Fibroblast of mammary gland (primary cell): ENCODE data around the gene C20orf204.

Experiments
- DNase-seq: peaks from one replicate; pipeline ENCODE4 v3.0.0-alpha.2; 2010; ENCODE audit warnings: low read depth
- H3K4me3 ChIP-seq: 2 replicates; pipeline ENCODE4 v1.5.1; 2011; ENCODE audit warnings: low read depth, mild to moderate bottlenecking, low read length, moderate library complexity; ENCODE audit not compliant: control insufficient read depth
- CTCF ChIP-seq: conservative IDR thresholded peaks from 2 replicates; pipeline ENCODE4 v1.5.1; 2011; ENCODE audit warnings: low read depth, low read length, inconsistent platforms; ENCODE audit not compliant: control insufficient read depth, insufficient read depth

The C20orf204 gene

GRCh38 chr20:64065974-64066343 lies 30.0 kb downstream of the C20orf204 start:
- H3K4me3 ChIP-seq = no peak overlapping the region
- peak; percentile 83 for DNase-seq
- no peak for TF ChIP-seq CTCF

GRCh38 chr20:64067005-64067632 lies 31.1 kb downstream of the C20orf204 start:
- TF ChIP-seq CTCF = no peak
- no peak for DNase-seq
- no peak overlapping the region for H3K4me3 ChIP-seq

- no peak overlapping the region for H3K4me3 ChIP-seq
- DNase-seq = no peak
- no peak for TF ChIP-seq CTCF
Observed at GRCh38 chr20:64067733-64068307, 31.8 kb downstream of the C20orf204 start.

GRCh38 chr20:64068386-64069208 lies 32.6 kb downstream of the C20orf204 start:
- no peak for DNase-seq
- no peak overlapping the region for H3K4me3 ChIP-seq
- no peak for TF ChIP-seq CTCF

- DNase-seq = no peak
- no peak for TF ChIP-seq CTCF
- H3K4me3 ChIP-seq = no peak overlapping the region
Observed at GRCh38 chr20:64069209-64069613, 33.2 kb downstream of the C20orf204 start.

- peak; percentile 55 for TF ChIP-seq CTCF
- DNase-seq = no peak
- no peak overlapping the region for H3K4me3 ChIP-seq
Observed at GRCh38 chr20:64069614-64070243, 33.7 kb downstream of the C20orf204 start.
